GM04504 (cell line): ENCODE results near the gene NRCAM.

Experiments
- DNase-seq: peaks from one replicate; pipeline ENCODE4 v3.0.0-alpha.2; 2012; ENCODE audit warnings: low read depth

The NRCAM gene

GRCh38 chr7:108246227-108246837 lies 209.9 kb downstream of the NRCAM start:
- peak; percentile 93 for DNase-seq

GRCh38 chr7:108245523-108246226 lies 210.6 kb downstream of the NRCAM start:
- DNase-seq = no peak

GRCh38 chr7:108244110-108244509 lies 212.1 kb downstream of the NRCAM start:
- no peak for DNase-seq

- no peak for DNase-seq
Observed at GRCh38 chr7:108239501-108240225, 216.6 kb downstream of the NRCAM start.

GRCh38 chr7:108236681-108237415 lies 219.4 kb downstream of the NRCAM start:
- DNase-seq = no peak

- no peak for DNase-seq
Observed at GRCh38 chr7:108235451-108236061, 220.7 kb downstream of the NRCAM start.

- DNase-seq = no peak
Observed at GRCh38 chr7:108234971-108235450, 221.2 kb downstream of the NRCAM start.

- DNase-seq = no peak
Observed at GRCh38 chr7:108234281-108234680, 222.0 kb downstream of the NRCAM start.

- no peak for DNase-seq
Observed at GRCh38 chr7:108232076-108232475, 224.2 kb downstream of the NRCAM start.

- DNase-seq = no peak
Observed at GRCh38 chr7:108231221-108231620, 225.0 kb downstream of the NRCAM start.

GRCh38 chr7:108227366-108227765 lies 228.9 kb downstream of the NRCAM start:
- no peak for DNase-seq

- no peak for DNase-seq
Observed at GRCh38 chr7:108226816-108227299, 229.4 kb downstream of the NRCAM start.

- DNase-seq = no peak
Observed at GRCh38 chr7:108225531-108226181, 230.6 kb downstream of the NRCAM start.

- DNase-seq = no peak
Observed at GRCh38 chr7:108224387-108224786, 231.8 kb downstream of the NRCAM start.

- DNase-seq = no peak
Observed at GRCh38 chr7:108222236-108222892, 233.9 kb downstream of the NRCAM start.

GRCh38 chr7:108211382-108212201 lies 244.6 kb downstream of the NRCAM start:
- DNase-seq = no peak

GRCh38 chr7:108210796-108211195 lies 245.4 kb downstream of the NRCAM start:
- no peak for DNase-seq

- no peak for DNase-seq
Observed at GRCh38 chr7:108205311-108205710, 250.9 kb downstream of the NRCAM start.

GRCh38 chr7:108204281-108204796 lies 251.9 kb downstream of the NRCAM start:
- no peak for DNase-seq

GRCh38 chr7:108203537-108203936 lies 252.7 kb downstream of the NRCAM start:
- DNase-seq = no peak
